Gastroesophageal sphincter (tissue), 4 donors: ENCODE measurements around the gene ZNF638. TPM values are rescaled to one million over a fixed set of nuclear protein-coding genes. Genes with fewer than 3 reads are reported as not detected.

ENCODE experiments used
- ATAC-seq: fragments of 150-250 bp; one replicate; pipeline ENCODE4 v1.9.1; 2016; ENCODE audit warnings: mild to moderate bottlenecking, moderate library complexity
- H3K27ac ChIP-seq, 4 donors: fragments of 200-600 bp; sonication (generic) in 3 of 4; 1 replicate in 3 of 4; 2 replicates in 1 of 4; pipeline ENCODE4 v1.5.1; 2016 to 2019
- H3K27me3 ChIP-seq: fragments of 200-600 bp; sonication (generic); one replicate; pipeline ENCODE4 v1.5.1; 2019
- H3K36me3 ChIP-seq, 2 donors: fragments of 200-600 bp; sonication (generic); one replicate each; pipeline ENCODE4 v1.5.1; 2019; ENCODE audit warnings: control low read depth in 1 of 2
- H3K4me1 ChIP-seq, 3 donors: fragments of 200-600 bp; sonication (generic); 1 replicate in 2 of 3; 2 replicates in 1 of 3; pipeline ENCODE4 v1.5.1; 2016 to 2019; ENCODE audit warnings: control low read depth in 2 of 3
- H3K4me3 ChIP-seq, 2 donors: fragments of 200-600 bp; sonication (generic); one replicate each; pipeline ENCODE4 v1.5.1; 2019; ENCODE audit warnings: mild to moderate bottlenecking in 1 of 2, moderate library complexity in 1 of 2
- H3K9me3 ChIP-seq, 3 donors: fragments of 200-600 bp; sonication (generic); one replicate each; pipeline ENCODE4 v1.5.1; 2017 to 2019; ENCODE audit warnings: control low read depth in 2 of 3
- CTCF ChIP-seq, 4 experiments: fragments of 200-600 bp in 2 of 4; fragments of 450-650 bp in 2 of 4; sonication (generic) in 1 of 4; IDR thresholded peaks; one replicate each; pipeline ENCODE4 v1.5.1; 2017 to 2019; ENCODE audit warnings: antibody characterized with exemption in 4 of 4, mild to moderate bottlenecking in 2 of 4, moderate library complexity in 2 of 4
- EP300 ChIP-seq: sonication (generic); formaldehyde crosslinking; IDR thresholded peaks from one replicate; pipeline ENCODE4 v1.6.1; 2017; ENCODE audit warnings: antibody characterized with exemption, mild to moderate bottlenecking
- POLR2A ChIP-seq, 2 donors: fragments of 450-650 bp; IDR thresholded peaks; one replicate each; pipeline ENCODE4 v1.6.1; 2017; ENCODE audit warnings: antibody characterized with exemption in 2 of 2, mild to moderate bottlenecking in 2 of 2, moderate library complexity in 1 of 2
- POLR2AphosphoS5 ChIP-seq: sonication (generic); formaldehyde crosslinking; IDR thresholded peaks from one replicate; pipeline ENCODE4 v1.6.1; 2017; ENCODE audit warnings: antibody characterized with exemption
- WGBS, 2 donors: methylation state at CpG; one replicate each; pipeline ENCODE4 v1.1.5; 2018; ENCODE audit warnings: low coverage in 1 of 2; 5-methylcytosine and 5-hydroxymethylcytosine counted together
- total RNA-seq, 4 donors: library from RNA; depleted of rRNA; stranded (reverse); fragments of >200 nt; gene quantifications; one replicate each; pipeline ENCODE4 v1.1.0, GENCODE V29; 2016

Gene ZNF638
- total RNA-seq, 4 donors from 2014 or later, result 80.7 to 223 (median 122) TPM

- Histone ChIP-seq H3K36me3 (no peaks in the 10 kb centered on the region), H3K4me1 (peaks cover 0 to 59% (median 6%) of the 10 kb centered on the region in 3 donors), H3K4me3 (peak overlapping the region; percentile 73 to 85), H3K27ac (peak overlapping the region in 3 of 4 donors; percentile 5 to 79 (median 73)), H3K27me3 (peaks cover 9% of the 10 kb centered on the region), H3K9me3 (no peaks in the 10 kb centered on the region)
- WGBS, 2 donors, result 18 to 40% methylated on average over 1 to 3 of the region's 78 CpGs
- TF ChIP-seq CTCF (IDR thresholded peaks at IDR 0.05) (no peak), POLR2A (IDR thresholded peaks at IDR 0.05) (no peak), EP300 (no peak), POLR2AphosphoS5 (no peak)
- peak; percentile 66 for ATAC-seq
Observed at GRCh38 chr2:71466301-71467179, 135.0 kb downstream of the ZNF638 start.

GRCh38 chr2:71467180-71467815, 135.7 kb downstream of the ZNF638 start:
- H3K36me3 ChIP-seq, result no peaks in the 10 kb centered on the region
- H3K27ac ChIP-seq, result peak overlapping the region in 3 of 4 donors; percentile 5 to 79 (median 73)
- no peak for ATAC-seq
- peaks cover 9% of the 10 kb centered on the region for H3K27me3 ChIP-seq
- peaks cover 0 to 52% (median 6%) of the 10 kb centered on the region in 3 donors for H3K4me1 ChIP-seq
- no peak for TF ChIP-seq POLR2A (IDR thresholded peaks at IDR 0.05)
- no peak for TF ChIP-seq EP300
- H3K9me3 ChIP-seq, result no peaks in the 10 kb centered on the region
- 29 to 31% methylated on average over 4 to 7 of the region's 7 CpGs for WGBS, 2 donors
- peak overlapping the region; percentile 73 to 85 for H3K4me3 ChIP-seq

- ATAC-seq, result no peak
Observed at GRCh38 chr2:71468279-71469015, 136.9 kb downstream of the ZNF638 start.

GRCh38 chr2:71469403-71470398, 138.1 kb downstream of the ZNF638 start:
- no peak for TF ChIP-seq EP300
- TF ChIP-seq POLR2AphosphoS5, result no peak
- TF ChIP-seq POLR2A (IDR thresholded peaks at IDR 0.05), result no peak
- TF ChIP-seq CTCF (IDR thresholded peaks at IDR 0.05), result no peak
- WGBS, 2 donors, result 24 to 42% methylated on average over 3 to 7 of the region's 8 CpGs
- Histone ChIP-seq H3K36me3 (peaks cover 0 to 3% of the 10 kb centered on the region in 2 donors), H3K9me3 (no peaks in the 10 kb centered on the region), H3K27me3 (peaks cover 9% of the 10 kb centered on the region), H3K4me3 (no peak overlapping the region), H3K4me1 (peaks cover 0 to 42% (median 6%) of the 10 kb centered on the region in 3 donors), H3K27ac (peak overlapping the region in 2 of 4 donors; percentile 28 to 38)
- ATAC-seq, result no peak

More at GRCh38 chr2:71468279-71469015, 136.9 kb downstream of the ZNF638 start:
- peaks cover 0 to 3% of the 10 kb centered on the region in 2 donors for H3K36me3 ChIP-seq
- 65 to 90% methylated on average over 7 to 10 of the region's 11 CpGs for WGBS, 2 donors
- no peak overlapping the region for H3K4me3 ChIP-seq
- TF ChIP-seq POLR2AphosphoS5 (no peak), POLR2A (IDR thresholded peaks at IDR 0.05) (no peak), CTCF (IDR thresholded peaks at IDR 0.05) (no peak), EP300 (no peak)
- no peaks in the 10 kb centered on the region for H3K9me3 ChIP-seq
- H3K27ac ChIP-seq, result no peak overlapping the region
- peaks cover 9% of the 10 kb centered on the region for H3K27me3 ChIP-seq
- H3K4me1 ChIP-seq, result peaks cover 0 to 44% (median 6%) of the 10 kb centered on the region in 3 donors
